NCI-H1105 (cell line): ENCODE data around the gene SLC35B1.

Experiments used
- DNase-seq: peaks from one replicate; lab custom pipeline; 2025; lab: John Stamatoyannopoulos, UW

The SLC35B1 gene

DNA sequence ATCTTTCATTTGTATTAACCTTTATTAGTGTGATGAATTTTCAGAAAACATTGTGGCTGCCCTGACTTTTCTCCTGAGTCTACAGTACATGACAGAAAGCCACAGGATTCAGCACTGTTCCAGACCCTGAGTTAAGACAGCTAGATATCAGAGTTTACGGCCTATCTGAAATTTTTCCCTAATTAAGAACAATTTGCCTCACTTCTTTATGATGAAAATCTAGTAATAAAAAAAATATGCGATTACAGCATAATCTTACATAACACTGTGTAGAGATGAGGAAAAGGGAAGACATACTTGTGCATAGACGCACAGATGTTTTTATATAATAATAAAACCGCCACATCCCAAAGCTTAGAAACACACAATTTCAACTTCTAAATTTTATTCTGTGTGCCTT, 37.1 kb downstream of the SLC35B1 start:
- DNase-seq = no peak

DNA sequence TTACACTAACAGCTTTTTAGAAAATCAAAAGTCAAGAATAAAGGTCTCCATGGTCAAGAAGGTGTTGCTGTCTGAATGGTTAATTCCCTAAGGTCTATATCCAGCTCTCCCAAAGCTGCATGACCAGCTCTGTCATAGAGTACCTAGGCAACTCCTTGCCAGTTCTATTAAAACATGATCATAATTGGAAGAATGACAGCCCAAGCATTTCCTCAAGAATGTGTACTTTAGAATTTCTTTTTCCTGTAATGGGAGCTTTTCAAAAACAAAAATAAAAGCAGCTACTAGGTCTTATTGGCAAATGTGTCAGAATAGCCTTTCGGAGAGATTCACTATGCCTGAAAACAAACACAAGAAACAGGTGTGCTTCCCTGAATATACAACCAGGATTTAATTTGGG, 37.8 kb downstream of the SLC35B1 start:
- DNase-seq = no peak

DNA sequence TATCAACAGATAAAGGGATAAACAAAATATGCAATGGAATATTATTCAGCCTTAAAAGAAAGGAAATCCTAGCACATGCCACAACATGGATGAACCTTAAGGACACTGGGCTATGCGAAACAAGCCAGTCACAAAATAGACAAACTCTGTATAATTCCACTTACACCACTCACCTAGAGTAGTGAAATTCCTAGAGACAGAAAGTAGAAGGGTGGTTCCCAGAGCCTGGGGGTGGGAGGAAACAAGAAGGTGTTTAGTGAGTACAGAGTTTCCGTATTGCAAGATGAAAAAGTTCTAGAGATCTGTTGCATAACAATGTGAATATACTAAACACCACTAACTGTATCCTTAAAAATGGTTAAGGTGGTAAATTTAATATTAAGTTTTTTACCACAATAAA, 39.9 kb downstream of the SLC35B1 start:
- DNase-seq = no peak

DNA sequence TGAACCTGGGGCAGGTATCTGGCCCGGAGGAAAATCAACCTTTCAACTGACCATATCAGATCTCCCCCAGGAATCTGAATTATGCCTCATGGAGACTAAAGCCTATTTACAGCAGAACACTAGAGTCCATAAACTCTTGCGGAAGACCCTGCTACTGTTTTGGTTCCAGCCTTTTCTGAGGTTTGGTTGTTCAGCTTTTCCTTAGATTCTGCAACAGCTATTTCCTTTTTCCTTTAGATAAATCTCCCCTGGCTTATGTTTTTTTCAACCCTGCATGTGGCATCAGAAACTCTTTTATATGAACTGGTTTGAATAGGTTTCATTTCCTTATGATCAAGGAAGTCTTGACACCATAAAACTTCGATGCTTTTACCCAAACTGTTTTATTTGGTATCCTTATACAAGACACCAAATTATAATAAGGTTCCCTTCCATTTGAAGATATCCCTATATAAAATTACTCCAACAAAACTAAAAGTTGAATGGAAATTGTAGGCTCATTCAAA, 43.0 kb downstream of the SLC35B1 start:
- no peak for DNase-seq

DNA sequence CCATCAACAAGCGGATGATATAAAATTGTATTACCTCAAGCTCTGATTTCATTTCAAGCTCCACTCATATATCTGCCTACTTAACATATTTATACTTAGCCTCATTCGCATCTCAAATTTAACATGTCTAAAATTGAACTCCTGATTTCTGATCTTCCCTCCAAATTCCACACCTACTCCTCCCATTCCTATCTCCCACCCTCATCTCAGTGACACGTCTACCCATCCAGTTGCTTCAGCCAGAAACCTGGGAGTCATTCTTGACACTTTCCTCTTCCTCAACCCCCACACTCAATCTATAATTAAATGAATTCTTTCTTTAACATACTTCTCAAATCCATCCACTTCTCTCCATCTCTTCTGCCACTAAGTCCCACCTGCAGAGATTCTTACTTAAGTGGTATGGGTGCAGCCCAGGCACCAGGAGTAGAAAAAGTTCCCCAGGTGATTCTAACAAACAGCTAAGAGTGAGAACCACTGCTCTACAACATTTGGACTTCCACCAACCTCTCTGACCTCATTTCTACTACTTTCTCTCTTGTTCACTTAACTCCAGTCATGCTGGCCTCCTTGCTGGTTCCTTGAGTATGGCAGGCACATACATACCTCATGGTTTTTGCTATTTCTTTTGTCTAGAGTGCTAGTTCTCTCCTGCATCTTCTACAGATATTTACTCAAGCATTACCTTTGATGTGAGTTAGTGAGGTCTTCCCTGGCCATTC, 47.9 kb downstream of the SLC35B1 start:
- DNase-seq = no peak

DNA sequence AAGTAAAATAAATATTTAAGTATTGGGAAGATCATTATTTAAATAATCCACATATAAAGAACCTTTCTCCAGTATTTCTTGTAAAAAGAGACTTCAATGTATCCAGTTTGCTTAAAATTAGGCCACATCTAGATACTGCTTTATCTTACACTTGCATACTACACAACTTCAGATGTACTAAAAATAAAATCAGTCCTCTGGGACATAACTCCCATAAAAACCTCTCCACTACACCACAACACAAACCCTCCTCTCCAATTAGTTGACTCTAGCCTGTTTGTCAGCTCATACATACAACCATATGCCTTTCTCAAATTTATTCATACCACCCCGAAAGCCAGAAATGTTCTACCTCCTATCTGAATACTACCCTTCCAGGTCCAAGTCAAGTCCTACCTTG, 51.5 kb downstream of the SLC35B1 start:
- DNase-seq = no peak
